Keratinocyte (primary cell): Measurements from ENCODE around the gene GCC2.

Source experiments
- CTCF ChIP-seq, 3 experiments: IDR thresholded peaks in 1 of 3; conservative IDR thresholded peaks in 1 of 3; optimal IDR thresholded peaks in 1 of 3; 2 replicates in 2 of 3; 3 replicates in 1 of 3; pipeline versions ENCODE3 to v1.5.1; 2011; ENCODE audit warnings: low read length in 3 of 3, mild to moderate bottlenecking in 3 of 3, moderate library complexity in 2 of 3, control low read depth in 1 of 3, inconsistent platforms in 1 of 3; ENCODE audit not compliant: insufficient read depth in 2 of 3; ENCODE audit errors: extremely low read depth in 1 of 3
- EZH2 ChIP-seq: IDR thresholded peaks from one replicate; pipeline ENCODE4 v1.6.1; 2012; ENCODE audit warnings: inconsistent platforms, mild to moderate bottlenecking, low read length, moderate library complexity

- no peak for TF ChIP-seq CTCF (optimal IDR thresholded peaks at IDR 0.05 in 1 of 3, IDR thresholded peaks at IDR 0.05 in 1 of 3, conservative IDR thresholded peaks at IDR 0.05 in 1 of 3; ENCODE audit: extremely low read depth in 1 of 3, insufficient read depth in 2 of 3, low read length in 3 of 3)
- no peak for TF ChIP-seq EZH2
Observed at GRCh38 chr2:108531674-108532055, 82.7 kb downstream of the GCC2 start.
